ENCODE data around the gene SH3D19. TPM values are rescaled to one million over a fixed set of nuclear protein-coding genes. Genes with fewer than 3 reads are reported as not detected.

Gene SH3D19
- total and polyA plus RNA-seq, 8 donors, result 52.9 to 114 (median 59.2) TPM

- no peaks in the 10 kb centered on the region for H3K36me3 ChIP-seq
- no peaks in the 10 kb centered on the region for H3K27me3 ChIP-seq
- no peak for TF ChIP-seq CTCF (IDR thresholded peaks at IDR 0.05)
- no peak overlapping the region for H3K27ac ChIP-seq
- no peaks in the 10 kb centered on the region for H3K4me1 ChIP-seq
- no peak for ATAC-seq
- no peaks in the 10 kb centered on the region for H3K9me3 ChIP-seq
- intact Hi-C loops (cut with DNase I), result no loop called here
- DNase-seq, result no peak
- no peak overlapping the region for H3K4me3 ChIP-seq
Observed at GRCh38 chr4:151247395-151247794, 78.0 kb downstream of the SH3D19 start.

- H3K9me3 ChIP-seq, result no peaks in the 10 kb centered on the region
- H3K27me3 ChIP-seq, result no peaks in the 10 kb centered on the region
- DNase-seq, result no peak
- ATAC-seq, result no peak
- no peaks in the 10 kb centered on the region for H3K4me1 ChIP-seq
- H3K4me3 ChIP-seq, result no peak overlapping the region
- H3K36me3 ChIP-seq, result no peaks in the 10 kb centered on the region
- intact Hi-C loops (cut with DNase I), result no loop called here
- TF ChIP-seq CTCF (IDR thresholded peaks at IDR 0.05), result no peak
- H3K27ac ChIP-seq, result no peak overlapping the region
Observed at GRCh38 chr4:151246742-151247141, 78.7 kb downstream of the SH3D19 start.

GRCh38 chr4:151242305-151242704 is 83.1 kb downstream of the SH3D19 start:
- intact Hi-C loops (cut with DNase I), result no loop called here
- Histone ChIP-seq H3K36me3 (no peaks in the 10 kb centered on the region), H3K4me3 (no peak overlapping the region), H3K27ac (no peak overlapping the region), H3K27me3 (no peaks in the 10 kb centered on the region), H3K9me3 (no peaks in the 10 kb centered on the region), H3K4me1 (no peaks in the 10 kb centered on the region)
- DNase-seq, result no peak
- no peak for TF ChIP-seq CTCF (IDR thresholded peaks at IDR 0.05)
- ATAC-seq, result no peak

GRCh38 chr4:151239608-151240007 is 85.8 kb downstream of the SH3D19 start:
- H3K36me3 ChIP-seq, result no peaks in the 10 kb centered on the region
- H3K27me3 ChIP-seq, result no peaks in the 10 kb centered on the region
- H3K4me3 ChIP-seq, result no peak overlapping the region
- no peak for ATAC-seq
- intact Hi-C loops (cut with DNase I), result no loop called here
- no peak for TF ChIP-seq CTCF (IDR thresholded peaks at IDR 0.05)
- peaks cover 0 to 2% of the 10 kb centered on the region in 2 donors for H3K9me3 ChIP-seq
- no peak for DNase-seq
- no peaks in the 10 kb centered on the region for H3K4me1 ChIP-seq
- no peak overlapping the region for H3K27ac ChIP-seq

- no peak for TF ChIP-seq CTCF (IDR thresholded peaks at IDR 0.05)
- intact Hi-C loops (cut with DNase I), result no loop called here
- H3K27ac ChIP-seq, result no peak overlapping the region
Observed at GRCh38 chr4:151238477-151238876, 86.9 kb downstream of the SH3D19 start.

More at GRCh38 chr4:151238477-151238876, 86.9 kb downstream of the SH3D19 start:
- H3K36me3 ChIP-seq, result no peaks in the 10 kb centered on the region
- H3K4me3 ChIP-seq, result no peak overlapping the region
- ATAC-seq (peak; percentile 53), DNase-seq (peak in 1 of 4 donors; percentile 42)
- H3K27me3 ChIP-seq, result no peaks in the 10 kb centered on the region
- H3K4me1 ChIP-seq, result no peaks in the 10 kb centered on the region
- H3K9me3 ChIP-seq, result peaks cover 0 to 2% of the 10 kb centered on the region in 2 donors
